GM21515 (cell line): ENCODE data around the gene CCNT2.
"Not testable (repeated sequence)": the region's sequence is repeated elsewhere in the genome, so short reads cannot be mapped to it uniquely, and the experiment has no call there.

Experiments used
- ATAC-seq: cut with Tn5 transposase; IDR thresholded peaks from one replicate; pipeline ENCODE4 v1.9.1; 2021; ENCODE audit not compliant: unreplicated experiment

The CCNT2 gene

GRCh38 chr2:134917888-134918525, 615 bp upstream of the CCNT2 start:
- peak; percentile 78 for ATAC-seq

- ATAC-seq, result no peak
Measured at GRCh38 chr2:134919341-134920210, 954 bp downstream of the CCNT2 start.

- ATAC-seq, result no peak
Measured at GRCh38 chr2:134924912-134925311, 6.3 kb downstream of the CCNT2 start.

- no peak for ATAC-seq
Measured at GRCh38 chr2:134926231-134926931, 7.8 kb downstream of the CCNT2 start.

- ATAC-seq, result no peak
Measured at GRCh38 chr2:134927195-134927594, 8.6 kb downstream of the CCNT2 start.

- no peak for ATAC-seq
Measured at GRCh38 chr2:134932864-134933526, 14.4 kb downstream of the CCNT2 start.

- ATAC-seq, result no peak
Measured at GRCh38 chr2:134933732-134934131, 15.1 kb downstream of the CCNT2 start.

GRCh38 chr2:134934150-134934549, 15.5 kb downstream of the CCNT2 start:
- ATAC-seq, result no peak

GRCh38 chr2:134934641-134935040, 16.0 kb downstream of the CCNT2 start:
- no peak for ATAC-seq

GRCh38 chr2:134936691-134937090, 18.1 kb downstream of the CCNT2 start:
- ATAC-seq, result no peak

- ATAC-seq, result peak; percentile 66
Measured at GRCh38 chr2:134943540-134943939, 24.9 kb downstream of the CCNT2 start.

- ATAC-seq, result no peak
Measured at GRCh38 chr2:134944975-134945374, 26.4 kb downstream of the CCNT2 start.

GRCh38 chr2:134946073-134946472, 27.5 kb downstream of the CCNT2 start:
- no peak for ATAC-seq

- no peak for ATAC-seq
Measured at GRCh38 chr2:134949981-134950708, 31.5 kb downstream of the CCNT2 start.

GRCh38 chr2:134950886-134951285, 32.3 kb downstream of the CCNT2 start:
- ATAC-seq, result no peak

- no peak for ATAC-seq
Measured at GRCh38 chr2:134952608-134953007, 34.0 kb downstream of the CCNT2 start.

- no peak for ATAC-seq
Measured at GRCh38 chr2:134954065-134954464, 35.4 kb downstream of the CCNT2 start.

GRCh38 chr2:134955744-134956143, 37.1 kb downstream of the CCNT2 start:
- no peak for ATAC-seq

GRCh38 chr2:134957477-134957876, 38.9 kb downstream of the CCNT2 start:
- no peak for ATAC-seq

- ATAC-seq, result not testable (repeated sequence)
Measured at GRCh38 chr2:134967166-134967565, 48.5 kb downstream of the CCNT2 start.
